Fibroblast of skin of back (primary cell): ENCODE data around the gene HDAC10.

Experiments used
- DNase-seq: peaks from one replicate; pipeline ENCODE4 v3.0.0-alpha.2; 2013

HDAC10 gene

DNA sequence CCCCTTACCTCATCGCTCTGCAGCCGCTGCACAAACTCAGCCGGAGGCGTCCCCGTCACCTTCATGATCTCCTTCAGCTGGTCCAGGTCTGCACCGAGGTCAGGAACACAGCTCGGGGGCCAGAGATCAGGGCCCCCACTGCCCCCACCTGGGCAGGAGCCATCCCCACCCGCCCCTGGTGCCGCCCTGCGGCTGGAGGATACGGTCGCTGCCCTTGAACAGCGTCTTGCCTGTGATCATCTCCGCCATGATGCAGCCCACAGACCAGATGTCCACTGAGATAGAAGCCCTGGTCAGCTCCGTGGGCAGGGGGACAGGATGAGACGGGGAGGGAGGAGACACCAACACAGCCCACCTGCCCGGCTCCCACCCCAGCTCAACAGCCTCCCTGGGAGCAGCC is 4.5 kb upstream of the HDAC10 start:
- DNase-seq: no peak

DNA sequence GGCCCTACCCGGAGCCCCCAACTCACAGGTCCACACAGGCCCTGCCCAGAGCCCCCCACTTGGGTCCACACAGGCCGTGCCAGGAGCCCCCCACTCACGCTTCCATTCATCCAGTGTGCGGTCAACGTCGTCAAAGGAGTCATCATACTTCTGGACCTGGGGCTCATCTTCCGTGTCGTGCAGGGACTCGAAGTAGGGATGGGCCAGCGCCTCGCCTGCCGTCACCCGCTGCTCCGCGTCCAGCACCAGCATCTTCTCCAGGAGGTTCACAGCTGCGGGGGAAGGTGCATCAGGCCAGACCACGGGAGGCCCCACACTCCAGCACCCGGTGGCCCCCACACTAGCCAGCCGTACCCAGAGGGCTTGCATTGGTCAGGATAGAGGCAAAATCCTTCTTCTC is 4.0 kb upstream of the HDAC10 start:
- no peak for DNase-seq

GRCh38 chr22:50253941-50254340 is 2.9 kb upstream of the HDAC10 start:
- no peak for DNase-seq

- no peak for DNase-seq
These were observed 2.2 kb upstream of the HDAC10 start for GRCh38 chr22:50253046-50253915.

- DNase-seq: peak; percentile 65
These were observed 1.3 kb upstream of the HDAC10 start for GRCh38 chr22:50252082-50253045.

DNA sequence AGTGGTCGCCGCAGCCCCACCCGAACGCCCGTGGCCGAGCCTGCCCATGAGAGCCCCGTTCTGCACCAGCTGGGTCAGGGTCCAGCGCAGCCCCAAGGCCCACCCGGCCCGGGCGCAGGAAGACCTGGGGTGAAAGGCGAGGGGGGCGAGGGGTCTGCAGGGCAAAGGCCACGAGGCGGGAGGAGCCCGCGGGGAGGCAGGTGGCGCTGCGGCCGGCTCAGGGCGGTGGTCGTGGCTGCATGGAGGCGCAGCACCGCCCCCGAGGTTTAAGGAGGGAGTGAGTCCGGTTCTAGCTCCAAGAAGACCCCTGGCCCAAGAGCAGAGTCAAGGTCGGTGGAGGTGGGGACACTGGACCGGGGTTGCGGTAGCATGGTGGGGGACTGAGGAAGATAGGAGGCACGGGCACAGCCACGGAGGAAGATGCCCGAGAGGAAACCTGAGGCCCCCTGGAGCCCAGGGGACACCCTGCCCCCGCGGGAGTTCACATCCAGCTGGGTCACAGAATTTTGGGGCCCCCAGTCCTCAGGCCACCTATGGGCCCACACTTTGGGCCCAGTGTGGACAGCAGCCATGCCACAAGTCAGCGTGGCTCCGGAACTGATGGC is 514 bp upstream of the HDAC10 start:
- DNase-seq: no peak

DNA sequence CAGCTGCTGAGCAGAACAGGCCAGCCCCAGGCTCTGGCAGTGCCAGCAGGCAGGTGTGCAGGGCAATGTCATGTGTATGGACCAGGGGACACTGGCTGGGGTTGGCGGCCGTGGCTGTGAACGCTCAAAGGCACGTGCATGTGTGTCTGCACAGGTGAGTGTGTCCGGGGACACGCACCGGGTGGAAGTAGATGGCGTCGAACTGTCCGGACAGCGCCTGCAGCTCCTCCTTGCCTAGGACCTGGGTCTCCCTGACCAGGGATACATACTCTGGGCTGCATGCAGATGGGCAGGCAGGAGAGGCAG is 863 bp downstream of the HDAC10 start:
- DNase-seq: no peak

DNA sequence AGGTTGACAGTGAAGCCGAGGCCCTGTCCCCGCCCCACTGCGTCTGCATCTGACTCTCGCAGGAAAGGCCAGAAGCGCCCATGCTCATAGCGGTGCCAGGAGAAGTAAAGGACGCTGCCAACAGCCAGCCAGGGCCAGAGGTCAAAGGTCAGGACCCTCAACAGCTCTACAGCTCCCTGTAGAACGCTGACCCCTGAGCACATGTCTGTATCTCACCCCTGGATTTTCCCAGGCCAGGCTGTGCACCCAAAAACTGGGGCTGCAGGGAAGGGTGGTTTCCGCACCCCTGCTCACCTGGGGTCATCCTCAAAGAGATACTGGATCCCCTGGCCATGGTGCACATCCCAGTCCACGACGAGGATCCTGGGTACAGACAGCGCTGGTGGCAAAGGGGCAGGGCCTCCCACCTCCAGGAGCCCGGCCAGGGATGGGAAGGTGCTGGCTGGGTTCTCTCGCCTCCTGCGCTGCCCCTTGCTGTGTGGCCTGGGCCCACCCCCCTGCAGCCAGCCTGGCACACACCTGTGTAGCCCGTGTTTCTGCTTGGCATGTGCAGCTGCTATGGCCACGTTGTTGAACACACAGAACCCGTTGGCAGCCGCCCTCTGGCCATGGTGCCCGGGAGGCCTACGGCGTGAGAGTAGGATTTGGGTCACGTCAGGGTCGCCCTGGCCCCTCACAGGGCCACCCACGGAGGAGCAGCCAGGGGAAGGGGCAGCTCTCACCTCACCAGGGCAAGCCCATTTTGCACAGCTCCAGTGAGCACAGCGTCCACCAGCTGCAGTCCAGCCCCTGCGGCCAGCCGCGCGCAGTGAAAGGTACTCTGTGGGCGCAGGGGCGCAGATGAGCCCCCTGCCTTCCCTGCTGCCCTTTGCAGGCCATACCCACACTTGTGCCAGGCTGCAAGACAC is 1.5 kb downstream of the HDAC10 start:
- DNase-seq: no peak

DNA sequence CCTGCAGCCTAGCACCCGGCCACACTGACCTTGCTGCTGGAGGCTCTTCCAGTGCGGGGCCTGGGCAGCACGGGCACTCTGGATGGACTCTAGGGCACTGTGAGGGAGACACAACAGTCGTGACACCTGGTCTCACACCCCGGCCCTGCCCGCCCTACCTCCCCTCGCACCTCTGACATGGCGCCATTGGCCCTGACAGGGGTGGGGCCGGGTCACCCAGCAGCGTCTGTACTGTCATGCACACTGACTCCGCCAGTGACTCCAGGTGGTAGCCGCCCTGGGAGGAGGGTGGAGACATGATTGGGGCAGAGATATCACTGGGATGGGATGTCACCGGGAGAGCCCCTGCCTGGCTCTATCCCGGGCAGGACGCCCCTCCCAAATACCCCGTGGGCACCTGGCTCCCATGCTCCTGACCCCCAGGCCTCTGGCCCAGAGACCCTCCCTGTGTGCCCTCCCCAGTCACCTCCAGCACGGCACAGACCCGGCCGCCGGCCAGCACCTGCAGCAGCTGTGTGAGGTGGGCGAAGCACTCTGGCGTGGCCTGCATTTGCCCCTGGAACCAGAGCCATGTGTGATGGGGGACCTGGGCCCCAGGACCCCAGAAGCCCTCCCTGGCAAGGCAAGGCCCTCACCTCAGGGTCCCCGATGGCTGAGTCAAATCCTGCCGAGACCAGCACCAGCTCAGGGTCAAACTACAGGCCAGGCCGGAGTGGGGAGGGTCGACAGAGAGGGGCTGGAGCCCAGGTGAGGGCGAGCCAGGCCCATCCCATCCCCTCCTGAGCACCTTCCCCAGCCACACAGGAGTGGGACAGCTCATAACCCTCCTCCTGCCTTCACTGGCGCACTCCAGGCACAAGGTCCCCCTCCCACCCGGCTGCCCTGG is 2.6 kb downstream of the HDAC10 start:
- DNase-seq: no peak

DNA sequence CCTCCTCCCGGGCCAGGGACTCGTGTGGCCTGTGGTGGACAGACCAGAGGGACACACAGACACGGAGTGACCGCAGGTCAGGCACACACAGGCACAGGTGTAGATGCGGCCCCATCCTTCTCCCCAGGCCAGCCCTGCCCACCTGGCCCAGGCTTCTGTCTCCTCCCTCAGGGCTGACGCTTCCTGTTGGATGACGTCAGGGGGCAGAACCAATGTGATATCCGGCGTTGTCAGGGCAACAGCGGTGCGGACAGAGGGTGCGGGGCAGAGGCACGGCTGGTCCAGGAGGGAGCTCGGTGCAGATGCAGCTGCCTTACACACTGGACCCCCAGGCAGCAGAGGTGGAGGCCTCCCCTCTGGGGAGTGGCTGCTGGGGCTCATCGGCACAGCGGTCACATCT is 3.3 kb downstream of the HDAC10 start:
- DNase-seq: peak; percentile 58

DNA sequence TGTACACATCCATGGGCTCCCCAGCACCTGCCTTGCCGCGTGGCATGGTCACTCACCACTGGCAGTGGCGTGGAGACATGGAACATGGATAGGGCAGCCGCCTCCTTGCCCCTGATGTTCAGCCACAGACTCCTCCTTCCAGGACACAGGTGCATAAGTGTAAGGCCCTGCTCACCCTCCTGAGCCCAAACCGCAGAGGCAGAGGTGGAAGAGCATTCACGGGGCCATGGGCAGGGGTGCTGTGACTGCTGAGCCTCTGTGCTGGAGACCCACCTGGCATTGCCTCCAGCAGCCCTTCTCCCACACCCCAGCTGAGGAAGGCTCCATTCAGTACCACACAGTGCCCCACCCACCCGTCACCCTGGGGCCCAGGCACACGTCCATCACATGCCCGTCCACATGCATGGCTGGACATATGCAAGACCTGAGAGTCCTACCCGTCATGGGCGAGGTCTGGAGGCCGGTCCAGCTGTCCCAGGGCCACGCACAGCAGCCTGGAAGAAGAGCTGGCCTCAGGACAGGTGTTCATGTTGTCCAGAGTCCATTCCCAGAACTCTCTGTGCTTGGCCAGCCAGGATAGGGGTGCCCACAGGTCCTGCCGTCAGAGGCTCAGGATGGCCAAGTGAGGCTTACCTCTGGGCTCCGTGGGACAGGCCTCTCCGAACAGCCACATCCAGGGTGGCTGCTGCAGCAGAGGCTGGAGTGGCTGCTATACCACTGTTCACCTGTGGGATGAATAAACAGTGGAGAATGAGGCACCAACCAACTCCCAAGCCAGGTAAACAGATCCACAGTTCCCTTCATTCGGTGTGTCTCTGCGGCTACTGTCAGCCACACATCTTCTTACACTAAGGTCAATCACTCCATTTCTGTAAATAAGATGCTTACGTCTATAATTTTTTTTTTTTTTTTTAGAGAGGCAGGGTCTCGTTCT is 4.6 kb downstream of the HDAC10 start:
- DNase-seq: no peak

DNA sequence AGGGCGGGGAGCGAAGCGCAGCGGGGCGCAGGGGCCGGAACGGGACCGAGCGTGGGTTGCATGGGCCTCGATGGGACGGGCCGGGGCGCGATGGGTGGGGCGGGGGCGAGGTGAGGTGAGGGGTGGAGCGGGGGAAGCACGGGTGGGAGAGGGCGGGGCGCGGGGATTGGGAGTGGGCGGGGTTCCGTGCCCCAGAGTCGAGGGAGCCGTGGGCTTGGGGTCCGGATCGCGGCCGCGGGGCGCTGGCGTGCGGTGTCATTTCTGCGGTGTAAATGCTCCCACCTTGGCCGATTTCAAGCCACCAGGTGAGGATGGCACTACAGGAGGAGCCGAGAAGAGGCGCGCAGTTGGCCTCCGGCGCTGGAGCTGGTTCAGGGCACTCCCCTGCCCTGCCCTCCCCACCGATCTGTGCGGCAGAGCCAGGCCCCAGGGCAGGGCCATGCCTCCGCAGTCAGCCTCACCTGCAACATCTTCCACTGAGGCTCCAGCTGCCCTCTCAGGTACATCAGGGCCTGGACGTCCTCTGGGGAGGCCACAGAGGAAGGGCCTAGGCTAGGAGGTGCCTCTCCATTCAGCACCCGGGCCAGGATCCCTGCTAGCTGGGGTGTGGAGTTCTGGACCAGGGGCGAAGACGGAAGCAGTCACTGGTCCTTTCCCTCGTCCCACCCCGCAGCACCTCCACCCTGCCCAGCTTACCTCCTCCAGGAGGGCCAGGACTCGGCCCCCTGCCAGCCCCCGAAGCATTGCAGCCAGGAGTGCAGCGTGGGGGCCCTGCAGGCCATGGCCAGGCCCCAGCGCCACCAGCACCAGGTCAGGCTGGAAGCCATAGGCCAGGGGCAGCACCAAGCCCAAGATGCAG is 5.6 kb downstream of the HDAC10 start:
- DNase-seq: no peak

DNA sequence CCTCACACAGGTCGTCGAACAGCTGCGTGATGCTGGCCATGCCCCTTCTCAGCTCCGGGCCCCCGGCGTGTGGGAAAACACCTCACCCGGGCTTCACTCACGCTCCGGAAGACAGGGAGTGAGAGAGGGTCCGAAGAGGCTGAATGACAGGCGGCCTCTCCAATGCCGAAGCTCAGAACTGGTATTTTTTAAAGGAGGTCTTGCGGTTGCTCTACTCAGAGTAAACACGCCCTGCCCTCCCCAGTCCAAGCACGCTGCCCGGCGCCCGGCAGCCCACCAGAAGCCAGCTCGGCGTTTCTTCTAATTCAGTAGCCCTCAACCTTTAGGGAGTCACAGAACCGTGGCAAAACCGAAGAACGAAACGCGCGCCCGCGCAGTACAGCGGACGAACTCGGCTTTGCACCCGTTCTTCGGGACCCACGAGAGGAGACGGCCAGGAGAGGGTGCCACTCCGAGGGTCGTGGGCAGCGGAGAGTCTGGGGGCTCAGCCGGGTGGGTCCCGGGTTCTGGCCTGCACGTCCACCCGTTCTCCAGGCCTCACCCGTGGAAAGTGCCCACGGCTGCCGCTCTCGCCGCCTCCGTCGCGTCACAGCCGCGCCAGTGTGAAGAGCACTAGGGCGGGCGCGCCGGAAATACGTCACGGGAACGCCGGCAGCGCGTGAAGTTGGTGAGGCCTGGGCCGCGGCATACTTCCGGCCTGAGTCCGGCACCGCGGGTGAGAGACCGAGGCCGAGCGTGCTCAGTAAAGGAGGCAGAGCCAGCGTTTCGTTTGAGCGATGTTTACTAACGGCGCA is 6.4 kb downstream of the HDAC10 start, which contains the start of gene TUBGCP6:
Gene TUBGCP6, minus strand, starts transcription at position 604 of the 794 bp plus-strand sequence. Its CDS starts 564 bp downstream, at position 40.
- DNase-seq: peak; percentile 93

DNA sequence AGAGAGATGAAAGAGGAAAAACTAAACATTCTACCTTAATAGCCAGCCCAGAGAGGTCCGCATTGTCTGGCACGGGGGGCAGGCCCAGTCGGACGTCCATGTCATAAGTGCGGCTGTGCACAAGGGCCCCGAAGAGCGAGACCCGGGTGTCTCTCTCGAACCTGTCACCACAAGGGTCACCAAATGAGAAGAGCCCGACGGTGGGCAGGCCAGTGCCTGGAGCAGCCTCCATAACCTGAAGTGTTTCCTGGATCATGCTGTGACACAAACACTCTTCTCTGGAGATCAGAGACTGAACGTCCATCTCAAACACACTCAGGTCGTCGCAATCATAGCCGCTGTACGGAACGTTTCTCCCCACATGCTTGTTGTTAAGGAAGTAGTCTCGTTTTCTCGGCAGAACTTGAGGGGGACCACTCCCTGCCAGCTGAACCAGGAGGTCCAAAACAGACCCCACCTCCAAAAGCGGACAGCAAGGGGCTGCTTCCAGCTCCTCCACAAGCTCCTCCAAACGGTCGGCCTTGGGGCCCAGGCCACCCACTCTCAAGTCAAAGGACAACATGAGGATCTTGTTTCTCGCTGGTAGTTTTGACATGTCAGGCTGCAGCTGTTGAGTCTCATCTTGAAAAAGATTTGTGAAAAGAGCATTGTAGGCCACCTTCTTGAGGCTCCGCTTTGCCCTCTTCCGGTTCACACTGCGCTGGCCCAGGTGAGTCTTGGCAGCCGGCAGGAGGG is 7.2 kb downstream of the HDAC10 start:
- DNase-seq: no peak

DNA sequence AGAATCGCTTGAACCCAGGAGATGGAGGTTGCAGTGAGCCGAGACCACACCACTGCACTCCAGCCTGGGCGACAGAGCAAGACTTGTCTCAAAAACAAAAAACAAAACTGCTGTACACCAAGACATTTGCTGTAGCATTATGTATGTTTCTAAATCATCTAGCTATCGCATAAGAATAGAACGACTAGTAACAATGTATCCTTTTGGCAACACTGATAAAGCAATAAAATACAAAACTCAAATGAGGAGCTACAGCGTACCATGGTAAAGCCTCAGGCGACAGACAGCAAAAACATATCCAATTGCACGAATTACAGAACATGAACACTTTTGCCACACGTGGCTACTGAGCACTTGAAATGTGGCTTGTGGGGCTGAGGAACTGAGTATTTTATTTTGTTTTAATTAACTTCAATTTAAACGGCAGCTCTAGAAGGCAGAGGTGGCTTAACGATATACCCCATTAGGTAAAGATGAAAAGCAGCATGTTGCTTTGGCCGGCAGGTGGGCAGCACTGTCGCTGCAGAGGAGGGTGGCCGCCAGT is 8.6 kb downstream of the HDAC10 start:
- no peak for DNase-seq

- no peak for DNase-seq
These were observed 12.3 kb downstream of the HDAC10 start for GRCh38 chr22:50238755-50239154.
